ENCODE data around the gene CDK11B.

DNA sequence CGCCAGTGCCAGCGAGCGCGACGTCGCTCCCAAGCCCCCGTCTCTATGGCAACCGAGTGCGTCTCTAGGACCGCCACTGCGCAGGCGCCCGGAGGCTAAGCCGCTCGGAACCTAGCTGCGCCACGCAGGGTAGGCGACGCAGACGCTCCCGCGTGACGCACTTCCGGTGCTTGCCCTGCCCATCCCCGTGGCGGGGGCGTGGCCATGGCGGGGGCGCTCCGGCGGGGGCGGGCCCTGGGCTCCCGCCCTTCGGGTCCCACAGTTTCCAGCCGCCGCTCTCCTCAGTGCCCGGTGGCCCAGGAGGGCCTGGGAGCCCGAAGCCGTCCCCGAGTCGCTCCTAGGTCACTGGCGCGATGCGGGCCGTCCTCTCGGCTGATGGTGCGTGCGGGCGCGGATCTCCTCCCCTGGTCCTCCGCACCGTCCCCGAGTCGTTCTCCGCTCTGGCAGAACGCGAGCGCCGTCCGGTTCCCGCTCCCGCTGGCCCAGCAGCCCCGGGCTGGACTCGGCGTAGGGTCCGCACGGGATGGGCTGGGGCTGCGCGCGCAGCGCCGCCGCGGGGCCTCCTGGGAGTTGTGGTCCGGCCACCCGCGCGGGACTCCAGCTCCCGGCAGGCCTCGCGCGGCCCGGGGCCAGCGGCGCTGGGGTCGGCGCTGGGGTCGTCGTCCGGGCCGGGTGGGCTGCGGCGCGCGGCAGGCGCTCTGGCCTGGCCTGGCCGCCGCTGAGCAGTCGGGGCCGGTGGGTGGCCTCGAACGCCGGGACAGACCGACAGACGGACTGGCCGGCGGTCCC is 43.4 kb downstream of the CDK11B start, which contains the start of gene MIB2:
- TF ChIP-seq, protein P1, sequence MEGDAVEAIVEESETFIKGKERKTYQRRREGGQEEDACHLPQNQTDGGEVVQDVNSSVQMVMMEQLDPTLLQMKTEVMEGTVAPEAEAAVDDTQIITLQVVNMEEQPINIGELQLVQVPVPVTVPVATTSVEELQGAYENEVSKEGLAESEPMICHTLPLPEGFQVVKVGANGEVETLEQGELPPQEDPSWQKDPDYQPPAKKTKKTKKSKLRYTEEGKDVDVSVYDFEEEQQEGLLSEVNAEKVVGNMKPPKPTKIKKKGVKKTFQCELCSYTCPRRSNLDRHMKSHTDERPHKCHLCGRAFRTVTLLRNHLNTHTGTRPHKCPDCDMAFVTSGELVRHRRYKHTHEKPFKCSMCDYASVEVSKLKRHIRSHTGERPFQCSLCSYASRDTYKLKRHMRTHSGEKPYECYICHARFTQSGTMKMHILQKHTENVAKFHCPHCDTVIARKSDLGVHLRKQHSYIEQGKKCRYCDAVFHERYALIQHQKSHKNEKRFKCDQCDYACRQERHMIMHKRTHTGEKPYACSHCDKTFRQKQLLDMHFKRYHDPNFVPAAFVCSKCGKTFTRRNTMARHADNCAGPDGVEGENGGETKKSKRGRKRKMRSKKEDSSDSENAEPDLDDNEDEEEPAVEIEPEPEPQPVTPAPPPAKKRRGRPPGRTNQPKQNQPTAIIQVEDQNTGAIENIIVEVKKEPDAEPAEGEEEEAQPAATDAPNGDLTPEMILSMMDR (IDR thresholded peaks at IDR 0.05; ENCODE audit: insufficient read depth, low read length) = no peak
- TF ChIP-seq POLR2AphosphoS5 (IDR thresholded peaks at IDR 0.05; ENCODE audit: low read depth) (peak; percentile 71; the same call in 1 of the 2 replicates), GABPA (IDR thresholded peaks at IDR 0.05; ENCODE audit: low read depth) (peak; percentile 79)
- TF ChIP-seq, protein P2, sequence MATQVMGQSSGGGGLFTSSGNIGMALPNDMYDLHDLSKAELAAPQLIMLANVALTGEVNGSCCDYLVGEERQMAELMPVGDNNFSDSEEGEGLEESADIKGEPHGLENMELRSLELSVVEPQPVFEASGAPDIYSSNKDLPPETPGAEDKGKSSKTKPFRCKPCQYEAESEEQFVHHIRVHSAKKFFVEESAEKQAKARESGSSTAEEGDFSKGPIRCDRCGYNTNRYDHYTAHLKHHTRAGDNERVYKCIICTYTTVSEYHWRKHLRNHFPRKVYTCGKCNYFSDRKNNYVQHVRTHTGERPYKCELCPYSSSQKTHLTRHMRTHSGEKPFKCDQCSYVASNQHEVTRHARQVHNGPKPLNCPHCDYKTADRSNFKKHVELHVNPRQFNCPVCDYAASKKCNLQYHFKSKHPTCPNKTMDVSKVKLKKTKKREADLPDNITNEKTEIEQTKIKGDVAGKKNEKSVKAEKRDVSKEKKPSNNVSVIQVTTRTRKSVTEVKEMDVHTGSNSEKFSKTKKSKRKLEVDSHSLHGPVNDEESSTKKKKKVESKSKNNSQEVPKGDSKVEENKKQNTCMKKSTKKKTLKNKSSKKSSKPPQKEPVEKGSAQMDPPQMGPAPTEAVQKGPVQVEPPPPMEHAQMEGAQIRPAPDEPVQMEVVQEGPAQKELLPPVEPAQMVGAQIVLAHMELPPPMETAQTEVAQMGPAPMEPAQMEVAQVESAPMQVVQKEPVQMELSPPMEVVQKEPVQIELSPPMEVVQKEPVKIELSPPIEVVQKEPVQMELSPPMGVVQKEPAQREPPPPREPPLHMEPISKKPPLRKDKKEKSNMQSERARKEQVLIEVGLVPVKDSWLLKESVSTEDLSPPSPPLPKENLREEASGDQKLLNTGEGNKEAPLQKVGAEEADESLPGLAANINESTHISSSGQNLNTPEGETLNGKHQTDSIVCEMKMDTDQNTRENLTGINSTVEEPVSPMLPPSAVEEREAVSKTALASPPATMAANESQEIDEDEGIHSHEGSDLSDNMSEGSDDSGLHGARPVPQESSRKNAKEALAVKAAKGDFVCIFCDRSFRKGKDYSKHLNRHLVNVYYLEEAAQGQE (IDR thresholded peaks at IDR 0.05; ENCODE audit: insufficient replicate concordance, low read depth) = no peak

All from HL-60 (cell line).